Stimulated activated naive CD8-positive, alpha-beta T cell treated with anti-CD3 and anti-CD28 coated beads, Interleukin-15, Interleukin-2, amounts not matched to agents 100 ng/mL and 50 ng/mL, for 24 hours (primary cell): ENCODE data around the gene RNF125.
"Not testable (repeated sequence)": the region's sequence is repeated elsewhere in the genome, so short reads cannot be mapped to it uniquely, and the experiment has no call there.

Experiments used
- H3K27ac Mint-ChIP-seq: one replicate; pipeline ENCODE4 v1.8.0; 2021; ENCODE audit warnings: mild to moderate bottlenecking, mixed read lengths
- H3K27me3 Mint-ChIP-seq: one replicate; pipeline ENCODE4 v1.8.0; 2021; ENCODE audit warnings: mixed read lengths
- H3K36me3 Mint-ChIP-seq: one replicate; pipeline ENCODE4 v1.8.0; 2021; ENCODE audit warnings: low read depth, mixed read lengths
- H3K4me1 Mint-ChIP-seq: one replicate; pipeline ENCODE4 v1.8.0; 2021; ENCODE audit warnings: low read depth, mixed read lengths
- H3K4me3 Mint-ChIP-seq: one replicate; pipeline ENCODE4 v1.8.0; 2021; ENCODE audit warnings: mild to moderate bottlenecking, mixed read lengths
- H3K9me3 Mint-ChIP-seq: one replicate; pipeline ENCODE4 v1.8.0; 2021; ENCODE audit warnings: mixed read lengths

The RNF125 gene

GRCh38 chr18:32010124-32010721 lies 8.4 kb upstream of the RNF125 start:
- Mint-ChIP-seq H3K9me3 (no peaks in the 10 kb centered on the region), H3K4me1 (no peaks in the 10 kb centered on the region), H3K4me3 (no peak overlapping the region), H3K27ac (no peak overlapping the region), H3K27me3 (no peaks in the 10 kb centered on the region), H3K36me3 (no peaks in the 10 kb centered on the region)

GRCh38 chr18:32011193-32011592 lies 7.4 kb upstream of the RNF125 start:
- Mint-ChIP-seq H3K9me3 (no peaks in the 10 kb centered on the region), H3K4me1 (peaks cover 3% of the 10 kb centered on the region), H3K27me3 (peaks cover 3% of the 10 kb centered on the region), H3K36me3 (no peaks in the 10 kb centered on the region), H3K4me3 (no peak overlapping the region), H3K27ac (no peak overlapping the region)

GRCh38 chr18:32019251-32019948 lies 775 bp downstream of the RNF125 start:
- H3K27ac Mint-ChIP-seq, result peak overlapping the region; percentile 95
- peak overlapping the region; percentile 95 for H3K4me3 Mint-ChIP-seq
- H3K36me3 Mint-ChIP-seq, result peaks cover 3% of the 10 kb centered on the region
- no peaks in the 10 kb centered on the region for H3K9me3 Mint-ChIP-seq
- H3K4me1 Mint-ChIP-seq, result peaks cover 42% of the 10 kb centered on the region
- H3K27me3 Mint-ChIP-seq, result peaks cover 3% of the 10 kb centered on the region

GRCh38 chr18:32019949-32020625 lies 1.5 kb downstream of the RNF125 start:
- not testable (repeated sequence) for H3K9me3 Mint-ChIP-seq, H3K36me3 Mint-ChIP-seq, H3K27me3 Mint-ChIP-seq
- peak overlapping the region; percentile 95 for H3K27ac Mint-ChIP-seq
- H3K4me3 Mint-ChIP-seq, result peak overlapping the region; percentile 95
- H3K4me1 Mint-ChIP-seq, result peaks cover 48% of the 10 kb centered on the region

GRCh38 chr18:32021756-32022564 lies 3.3 kb downstream of the RNF125 start:
- Mint-ChIP-seq H3K27ac (peak overlapping the region; percentile 34), H3K36me3 (peaks cover 3% of the 10 kb centered on the region), H3K4me3 (peak overlapping the region; percentile 30), H3K4me1 (peaks cover 57% of the 10 kb centered on the region), H3K27me3 (no peaks in the 10 kb centered on the region), H3K9me3 (no peaks in the 10 kb centered on the region)

- H3K27me3 Mint-ChIP-seq, result no peaks in the 10 kb centered on the region
- H3K36me3 Mint-ChIP-seq, result peaks cover 14% of the 10 kb centered on the region
- no peaks in the 10 kb centered on the region for H3K9me3 Mint-ChIP-seq
- H3K27ac Mint-ChIP-seq, result peak overlapping the region; percentile 65
- peaks cover 65% of the 10 kb centered on the region for H3K4me1 Mint-ChIP-seq
- H3K4me3 Mint-ChIP-seq, result peak overlapping the region; percentile 68
These were observed 7.1 kb downstream of the RNF125 start for GRCh38 chr18:32025744-32026143.

- H3K27ac Mint-ChIP-seq, result peak overlapping the region; percentile 11
- no peaks in the 10 kb centered on the region for H3K9me3 Mint-ChIP-seq
- peaks cover 68% of the 10 kb centered on the region for H3K4me1 Mint-ChIP-seq
- peak overlapping the region; percentile 68 for H3K4me3 Mint-ChIP-seq
- no peaks in the 10 kb centered on the region for H3K27me3 Mint-ChIP-seq
- H3K36me3 Mint-ChIP-seq, result peaks cover 21% of the 10 kb centered on the region
These were observed 8.0 kb downstream of the RNF125 start for GRCh38 chr18:32026491-32027086.

GRCh38 chr18:32029558-32029957 lies 10.9 kb downstream of the RNF125 start:
- H3K27me3 Mint-ChIP-seq, result no peaks in the 10 kb centered on the region
- H3K27ac Mint-ChIP-seq, result peak overlapping the region; percentile 80
- peak overlapping the region; percentile 8 for H3K4me3 Mint-ChIP-seq
- H3K9me3 Mint-ChIP-seq, result no peaks in the 10 kb centered on the region
- peaks cover 22% of the 10 kb centered on the region for H3K36me3 Mint-ChIP-seq
- peaks cover 78% of the 10 kb centered on the region for H3K4me1 Mint-ChIP-seq

- Mint-ChIP-seq H3K27me3 (no peaks in the 10 kb centered on the region), H3K27ac (peak overlapping the region; percentile 56), H3K4me3 (no peak overlapping the region), H3K9me3 (no peaks in the 10 kb centered on the region), H3K36me3 (peaks cover 31% of the 10 kb centered on the region), H3K4me1 (peaks cover 77% of the 10 kb centered on the region)
These were observed 14.0 kb downstream of the RNF125 start for GRCh38 chr18:32032609-32033008.

- H3K4me1 Mint-ChIP-seq, result peaks cover 77% of the 10 kb centered on the region
- peak overlapping the region; percentile 53 for H3K27ac Mint-ChIP-seq
- H3K9me3 Mint-ChIP-seq, result peaks cover 4% of the 10 kb centered on the region
- peak overlapping the region; percentile 24 for H3K4me3 Mint-ChIP-seq
- no peaks in the 10 kb centered on the region for H3K27me3 Mint-ChIP-seq
- peaks cover 32% of the 10 kb centered on the region for H3K36me3 Mint-ChIP-seq
These were observed 18.0 kb downstream of the RNF125 start for GRCh38 chr18:32036506-32037180.

GRCh38 chr18:32037616-32038015 lies 19.0 kb downstream of the RNF125 start:
- no peaks in the 10 kb centered on the region for H3K27me3 Mint-ChIP-seq
- no peak overlapping the region for H3K4me3 Mint-ChIP-seq
- H3K4me1 Mint-ChIP-seq, result peaks cover 80% of the 10 kb centered on the region
- H3K27ac Mint-ChIP-seq, result no peak overlapping the region
- peaks cover 4% of the 10 kb centered on the region for H3K9me3 Mint-ChIP-seq
- H3K36me3 Mint-ChIP-seq, result peaks cover 35% of the 10 kb centered on the region

- no peaks in the 10 kb centered on the region for H3K27me3 Mint-ChIP-seq
- H3K4me3 Mint-ChIP-seq, result peak overlapping the region; percentile 61
- peak overlapping the region; percentile 81 for H3K27ac Mint-ChIP-seq
- peaks cover 4% of the 10 kb centered on the region for H3K9me3 Mint-ChIP-seq
- peaks cover 50% of the 10 kb centered on the region for H3K36me3 Mint-ChIP-seq
- peaks cover 62% of the 10 kb centered on the region for H3K4me1 Mint-ChIP-seq
These were observed 22.3 kb downstream of the RNF125 start for GRCh38 chr18:32040936-32041335.

- H3K36me3 Mint-ChIP-seq, result peaks cover 47% of the 10 kb centered on the region
- peak overlapping the region; percentile 23 for H3K27ac Mint-ChIP-seq
- no peaks in the 10 kb centered on the region for H3K27me3 Mint-ChIP-seq
- no peak overlapping the region for H3K4me3 Mint-ChIP-seq
- H3K4me1 Mint-ChIP-seq, result peaks cover 53% of the 10 kb centered on the region
- H3K9me3 Mint-ChIP-seq, result peaks cover 4% of the 10 kb centered on the region
These were observed 23.7 kb downstream of the RNF125 start for GRCh38 chr18:32042337-32042736.

- H3K4me1 Mint-ChIP-seq, result peaks cover 49% of the 10 kb centered on the region
These were observed 30.0 kb downstream of the RNF125 start for GRCh38 chr18:32048507-32049091.

More at GRCh38 chr18:32048507-32049091, 30.0 kb downstream of the RNF125 start:
- peak overlapping the region; percentile 45 for H3K4me3 Mint-ChIP-seq
- H3K27me3 Mint-ChIP-seq, result no peaks in the 10 kb centered on the region
- peaks cover 26% of the 10 kb centered on the region for H3K36me3 Mint-ChIP-seq
- H3K27ac Mint-ChIP-seq, result peak overlapping the region; percentile 93
- H3K9me3 Mint-ChIP-seq, result no peaks in the 10 kb centered on the region
